Suppressor macrophage treated with lipopolysaccharide for 4 hours (primary cell): ENCODE measurements around the gene TRIM59.
A peak's percentile ranks its signal among the peaks of the same experiment; 100 is the strongest.
"Not testable (repeated sequence)": the region's sequence is repeated elsewhere in the genome, so short reads cannot be mapped to it uniquely, and the experiment has no call there.

Experiments used
- DNase-seq: peaks from one replicate; pipeline ENCODE4 v3.0.0-alpha.2; 2020

TRIM59 gene

DNA sequence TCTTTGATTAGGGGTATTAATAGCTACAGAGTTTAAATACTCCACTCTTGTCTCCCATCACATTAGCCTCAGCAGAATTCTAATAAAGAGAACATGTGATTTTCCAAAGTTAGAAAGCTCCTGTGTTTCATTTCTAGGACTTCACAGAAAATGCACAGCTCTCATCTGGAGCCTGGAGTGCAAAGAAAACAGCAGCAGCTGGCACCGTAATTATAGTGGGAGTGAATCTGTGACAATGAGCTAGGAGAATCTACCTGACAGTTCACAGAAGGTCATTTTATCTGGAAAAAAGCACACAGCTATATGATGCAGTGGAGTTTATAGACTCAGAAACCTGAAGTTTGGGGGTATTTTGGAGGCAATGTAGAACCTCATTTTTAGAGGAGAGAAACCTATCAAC lies 5.4 kb upstream of the TRIM59 start:
- DNase-seq, result no peak

DNA sequence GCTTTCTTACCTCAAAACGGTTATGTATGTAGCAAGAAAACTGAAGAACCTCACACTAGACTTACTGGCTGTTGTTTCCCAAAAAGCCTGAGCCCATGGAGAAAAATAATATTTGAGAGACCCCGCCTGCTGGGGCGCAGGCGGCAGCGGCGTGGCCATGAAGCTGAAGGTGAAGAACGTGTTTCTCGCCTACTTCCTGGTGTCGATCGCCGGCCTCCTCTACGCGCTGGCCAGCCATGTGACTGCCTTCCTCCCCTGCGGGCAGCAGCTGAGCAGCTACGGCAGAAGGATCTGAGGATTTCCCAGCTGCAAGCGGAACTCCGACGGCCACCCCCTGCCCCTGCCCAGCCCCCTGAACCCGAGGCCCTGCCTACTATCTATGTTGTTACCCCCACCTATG lies 2.7 kb upstream of the TRIM59 start:
- not testable (repeated sequence) for DNase-seq

DNA sequence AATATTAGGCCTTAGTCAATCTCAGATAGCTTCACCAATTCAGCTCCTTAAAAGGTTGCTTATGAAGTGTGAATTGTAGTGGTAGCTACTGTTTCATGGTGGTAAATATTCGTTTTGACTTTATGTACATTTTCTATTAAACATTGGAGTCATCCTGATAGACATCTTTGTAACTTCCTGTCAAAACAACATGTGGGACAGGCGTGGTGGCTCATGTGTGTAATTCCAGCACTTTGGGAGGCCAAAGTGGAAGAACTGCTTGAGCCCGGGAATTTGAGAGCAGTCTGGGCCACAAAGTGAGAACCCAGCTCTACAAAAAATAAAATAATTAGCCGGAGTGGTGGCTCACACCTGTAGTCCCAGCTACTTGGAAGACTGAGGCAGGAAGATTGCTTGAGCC lies 2.0 kb upstream of the TRIM59 start:
- DNase-seq, result no peak

DNA sequence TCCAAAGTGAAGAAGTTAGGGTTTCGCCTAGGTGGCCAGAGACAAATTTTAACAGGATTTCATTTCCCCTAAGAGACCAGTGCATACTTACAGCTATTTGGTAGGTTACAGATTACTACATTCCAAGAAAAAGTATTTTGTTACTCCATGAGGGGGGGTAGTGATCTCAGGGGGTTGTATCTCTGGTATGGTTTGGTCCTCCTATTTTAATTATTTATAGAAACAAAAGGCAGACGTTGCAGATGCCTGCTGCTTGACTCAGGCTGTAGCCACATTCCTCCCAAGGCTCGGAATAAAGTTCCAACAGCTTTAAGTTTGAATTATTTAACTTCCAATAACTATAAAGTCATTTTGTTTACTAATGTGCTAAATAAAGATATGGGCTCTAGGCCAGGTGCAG lies 1.3 kb upstream of the TRIM59 start:
- no peak for DNase-seq

DNA sequence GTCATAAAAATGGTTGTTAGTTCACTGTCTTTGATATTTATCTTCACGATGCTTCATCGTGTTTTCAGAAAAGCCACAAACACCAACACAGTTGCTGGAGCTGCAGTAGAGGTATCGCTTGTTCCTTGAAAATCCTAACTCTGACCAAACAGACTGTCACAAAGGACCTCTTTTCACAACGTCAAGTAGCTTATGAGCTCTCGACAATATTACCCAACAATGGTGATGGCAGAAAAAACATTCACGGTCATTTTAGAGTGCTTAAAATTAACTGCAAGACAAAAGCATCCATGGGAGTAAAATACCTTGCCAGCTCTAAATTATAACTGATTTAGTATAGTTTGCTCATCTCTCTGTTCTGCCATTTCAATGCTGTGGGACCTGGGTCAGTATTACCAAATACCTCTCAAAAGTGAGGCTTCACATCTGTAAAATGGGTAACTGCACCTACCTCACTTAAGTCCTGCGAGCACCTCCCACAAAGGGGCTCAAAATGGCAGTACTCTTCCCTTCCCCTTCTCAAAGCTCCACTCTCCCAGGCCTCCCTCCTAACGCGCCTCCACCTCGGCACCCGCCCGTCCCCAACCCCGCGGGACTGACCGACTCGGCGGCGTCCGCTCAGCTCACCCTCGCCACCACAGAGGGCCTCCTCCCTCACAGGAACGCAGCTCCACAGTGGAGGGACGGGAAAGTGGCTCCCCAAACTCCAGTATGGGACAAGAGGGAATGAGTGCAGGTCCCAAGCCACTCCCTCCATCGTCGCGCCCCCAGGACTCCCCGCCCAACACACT lies 546 bp downstream of the TRIM59 start:
- DNase-seq, result peak; percentile 39

DNA sequence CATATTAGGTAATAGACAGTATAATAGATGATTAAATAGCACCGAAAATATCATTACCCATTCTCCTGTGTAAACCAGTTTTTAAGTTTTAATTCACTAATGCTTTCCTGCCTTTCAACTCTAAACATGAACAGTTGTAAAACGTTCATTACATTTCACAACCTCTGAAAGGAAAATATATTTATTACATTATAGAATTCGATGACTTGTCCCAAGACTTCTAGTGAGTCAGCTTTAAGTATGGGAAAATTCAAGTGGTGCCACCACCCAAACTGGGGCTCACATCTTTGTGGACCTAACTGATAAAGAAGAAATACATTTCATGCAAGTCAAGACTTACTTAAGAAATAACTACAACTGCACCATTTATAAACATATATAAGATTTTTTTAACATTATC lies 2.0 kb downstream of the TRIM59 start:
- peak; percentile 6 for DNase-seq

DNA sequence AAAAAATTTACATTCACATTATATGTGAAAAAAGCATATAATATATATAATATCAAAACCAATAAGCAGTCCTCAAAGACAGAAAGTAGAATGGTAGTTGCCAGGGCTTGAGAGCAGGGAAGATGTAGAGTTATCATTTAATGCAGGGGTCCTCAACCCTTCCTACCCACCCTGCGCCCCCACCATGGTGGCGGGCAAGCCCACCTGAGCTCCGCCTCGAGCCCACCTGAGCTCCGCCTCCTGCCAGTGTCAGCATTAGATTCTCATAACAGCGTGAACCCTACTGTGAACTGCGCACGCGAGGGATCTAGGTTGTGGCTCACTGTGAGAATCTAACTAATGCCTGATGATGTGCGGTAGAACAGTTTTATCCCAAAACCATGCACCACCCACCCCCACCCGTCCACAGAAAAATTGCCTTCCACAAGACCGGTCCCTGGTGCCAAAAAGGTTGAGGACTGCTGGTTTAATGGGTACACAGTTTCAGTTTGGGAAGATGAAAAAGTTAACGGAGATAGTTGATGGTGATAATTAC lies 3.0 kb downstream of the TRIM59 start:
- no peak for DNase-seq

DNA sequence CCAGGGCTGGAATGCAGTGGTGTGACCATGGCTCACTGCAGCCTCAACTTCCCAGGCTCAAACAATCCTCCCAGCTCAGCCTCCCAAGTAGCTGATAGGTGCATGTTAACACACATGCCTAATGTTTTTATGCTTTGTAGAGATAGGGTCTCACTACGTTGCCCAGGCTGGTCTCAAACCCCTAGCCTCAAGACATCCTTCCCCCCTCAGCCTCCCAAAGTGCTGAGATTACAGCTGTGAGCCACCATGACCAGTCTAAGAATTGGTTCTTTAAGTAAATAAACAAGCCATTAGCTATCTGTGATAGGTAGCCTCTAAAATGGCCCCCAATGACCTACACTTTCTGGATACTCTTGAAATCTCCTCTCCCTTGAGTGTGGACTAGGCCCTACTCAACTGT lies 3.7 kb downstream of the TRIM59 start:
- no peak for DNase-seq

DNA sequence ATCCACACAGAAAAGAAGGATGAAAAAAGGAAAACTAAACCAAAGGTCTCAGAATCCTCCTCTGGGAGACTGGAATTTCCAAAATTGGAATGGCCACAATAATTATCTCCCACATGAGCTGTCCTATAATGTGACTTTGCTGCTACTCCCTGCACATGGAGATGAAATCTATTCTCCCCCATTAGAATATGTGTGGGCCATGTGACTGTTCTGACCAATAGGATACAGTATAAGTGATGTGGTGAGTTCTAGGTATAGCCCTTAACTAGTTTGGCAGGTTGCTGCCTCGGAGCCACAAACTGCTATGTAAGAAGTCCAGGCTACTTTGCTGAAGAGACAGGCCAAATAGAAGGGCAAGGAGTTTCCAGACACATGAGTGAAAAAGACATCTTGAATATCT lies 5.2 kb downstream of the TRIM59 start:
- no peak for DNase-seq

DNA sequence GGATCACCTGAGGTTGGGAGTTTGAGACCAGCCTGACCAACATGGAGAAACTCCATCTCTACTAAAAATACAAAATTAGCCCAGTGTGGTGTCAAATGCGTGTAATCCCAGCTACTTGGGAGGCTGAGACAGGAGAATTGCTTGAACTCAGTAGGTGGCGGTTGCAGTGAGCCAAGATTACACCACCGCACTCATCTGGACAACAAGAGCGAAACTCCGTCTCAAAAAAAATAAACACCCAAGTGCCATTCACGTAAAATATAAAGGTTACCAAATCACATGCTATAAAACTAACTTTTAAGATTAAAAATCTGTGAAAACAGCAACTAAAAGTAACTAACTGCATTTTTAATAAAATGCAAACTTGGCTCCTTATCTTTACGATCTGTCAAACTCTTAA lies 8.9 kb downstream of the TRIM59 start:
- DNase-seq, result no peak

DNA sequence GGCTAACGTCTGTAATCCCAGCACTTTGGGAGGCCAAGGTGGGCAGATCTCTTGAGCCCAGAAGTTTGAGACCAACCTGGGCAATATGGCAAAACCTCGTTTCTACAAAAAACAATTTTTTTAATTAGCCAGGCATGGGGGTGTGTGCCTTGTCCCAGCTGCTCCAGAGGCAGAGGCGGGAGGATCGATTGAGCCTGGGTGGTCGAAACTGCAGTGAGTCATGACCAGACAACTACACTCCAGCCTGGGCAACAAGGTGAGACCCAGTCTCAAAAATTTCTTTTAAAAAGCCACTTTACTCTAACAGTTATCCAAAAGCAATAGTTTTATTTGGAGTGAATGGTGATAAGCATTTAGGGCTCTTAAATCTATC lies 12.5 kb downstream of the TRIM59 start:
- no peak for DNase-seq

DNA sequence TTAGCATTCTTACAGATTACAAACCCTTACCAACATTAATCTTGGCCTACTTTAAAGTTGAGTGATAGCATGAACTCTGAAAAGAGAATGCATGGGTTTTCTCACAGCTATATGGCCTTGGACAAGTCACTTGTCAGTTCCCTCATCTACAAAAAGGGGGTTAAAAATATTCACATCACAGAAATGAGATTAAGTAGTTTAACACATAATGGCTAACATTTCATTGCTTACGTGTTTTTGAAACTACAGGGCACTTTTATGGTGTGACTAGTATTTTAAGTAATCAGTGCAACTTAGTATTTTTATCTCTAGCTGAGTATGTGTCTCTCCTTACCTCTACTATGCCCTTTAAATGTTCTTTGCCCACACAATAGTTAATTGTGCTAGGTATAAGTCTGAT lies 13.8 kb downstream of the TRIM59 start:
- no peak for DNase-seq

DNA sequence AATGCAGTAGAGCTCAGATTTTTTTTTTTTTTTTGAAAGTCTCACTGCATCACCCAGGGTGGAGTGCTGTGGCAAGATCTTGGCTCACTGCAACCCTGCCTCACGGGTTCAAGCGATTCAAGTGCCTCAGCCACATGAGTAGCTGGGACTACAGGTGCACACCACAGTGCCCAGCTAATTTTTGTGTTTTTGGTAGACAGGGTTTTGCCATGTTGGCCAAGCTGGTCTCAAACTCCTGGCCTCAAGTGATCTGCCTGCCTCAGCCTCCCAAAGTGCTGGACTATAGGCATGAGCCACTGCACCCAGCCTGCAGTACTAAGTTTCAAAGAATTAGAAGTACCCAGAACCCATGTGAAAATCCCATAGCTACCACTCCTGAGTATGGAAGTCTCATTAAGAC lies 14.5 kb downstream of the TRIM59 start:
- DNase-seq, result no peak

DNA sequence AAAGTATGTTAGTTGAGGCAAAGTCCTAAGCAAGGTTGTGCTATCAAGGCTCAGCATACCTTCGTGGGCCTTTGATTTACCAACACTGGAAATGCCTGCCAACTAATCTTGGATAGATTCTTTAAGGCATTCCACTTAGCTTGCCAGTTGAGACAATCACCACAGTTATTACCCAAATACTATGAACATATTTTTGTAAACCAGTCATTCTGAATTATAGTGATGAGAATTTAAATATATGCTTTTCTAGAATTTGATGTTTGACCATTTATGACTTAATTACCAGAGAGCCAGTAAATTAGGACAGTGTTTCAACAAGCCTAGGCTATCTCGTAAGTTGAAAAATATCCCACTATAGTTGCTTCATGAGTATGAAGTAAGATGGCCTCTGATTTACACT lies 15.5 kb downstream of the TRIM59 start:
- no peak for DNase-seq

DNA sequence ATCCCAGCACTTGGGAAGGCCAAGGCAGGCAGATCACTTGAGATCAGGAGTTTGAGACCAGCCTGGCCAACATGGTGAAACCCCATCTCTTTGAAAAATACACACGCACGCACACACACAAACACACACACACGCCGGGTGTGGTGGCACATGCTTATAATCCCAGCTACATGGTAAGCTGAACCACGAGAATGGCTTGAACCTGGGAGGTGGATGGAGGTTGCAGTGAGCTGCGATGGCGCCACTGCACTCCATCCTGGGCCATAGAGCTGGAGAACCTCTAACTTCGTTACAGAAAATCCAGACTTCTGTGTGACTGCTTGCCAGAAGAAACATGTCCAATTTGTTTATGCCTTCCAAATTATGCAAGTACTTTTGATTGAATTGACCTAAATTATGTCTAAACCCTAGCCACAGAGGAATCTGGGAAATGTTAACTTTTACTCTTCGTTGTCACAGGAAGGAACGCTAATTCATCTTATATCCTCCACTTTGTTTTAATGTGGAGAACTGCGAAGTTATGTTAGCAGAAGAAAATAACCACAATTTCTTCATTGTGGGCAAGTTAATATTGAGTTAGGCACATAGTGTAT lies 21.7 kb downstream of the TRIM59 start:
- DNase-seq, result no peak

DNA sequence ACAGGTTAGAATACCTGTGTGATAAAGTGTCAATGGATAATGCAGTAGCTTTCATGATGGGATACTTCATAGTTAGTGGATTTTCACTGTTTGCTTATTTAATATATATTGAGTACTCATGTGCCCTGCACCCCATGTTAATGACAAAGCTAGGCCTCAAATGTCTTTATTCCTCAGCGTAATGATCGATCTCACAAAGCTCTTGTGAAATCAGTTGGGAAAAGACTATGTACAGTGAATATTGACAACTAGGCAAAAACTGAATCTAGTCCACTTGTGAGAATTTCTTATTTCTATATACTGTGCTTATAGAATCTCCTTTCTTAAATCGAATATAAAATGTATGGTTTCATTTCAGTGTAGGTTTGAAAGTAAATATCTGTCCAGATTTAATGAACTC lies 32.3 kb downstream of the TRIM59 start:
- no peak for DNase-seq

DNA sequence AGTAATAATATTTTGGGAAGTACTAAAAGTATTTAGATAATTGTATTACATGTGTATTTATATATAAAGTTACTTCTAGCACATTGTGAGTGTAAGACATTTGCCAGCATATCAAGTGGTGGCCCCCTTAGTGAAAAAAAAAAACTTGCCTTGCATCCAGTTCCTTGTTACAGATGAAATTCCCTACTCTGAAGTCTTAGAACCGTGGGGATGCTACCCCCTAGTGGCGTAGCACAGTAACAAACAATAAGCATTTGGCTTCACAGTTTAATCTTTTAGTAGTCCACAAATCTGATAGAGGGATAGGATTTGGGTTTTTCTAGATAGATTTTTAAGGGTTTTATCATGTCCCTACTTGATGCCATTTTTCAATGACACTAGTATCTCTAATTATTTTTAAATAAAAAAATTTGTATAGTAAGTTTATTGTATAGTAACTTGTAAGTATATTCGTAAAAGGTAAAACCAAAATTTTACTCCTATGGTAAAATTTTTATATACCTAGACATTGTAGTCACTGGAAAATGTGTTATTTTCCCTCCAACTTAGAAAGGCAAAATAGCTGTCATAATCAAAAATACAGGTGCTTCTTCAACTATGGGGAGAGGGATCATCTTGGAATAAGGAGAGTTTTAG lies 35.9 kb downstream of the TRIM59 start:
- DNase-seq, result peak; percentile 81

DNA sequence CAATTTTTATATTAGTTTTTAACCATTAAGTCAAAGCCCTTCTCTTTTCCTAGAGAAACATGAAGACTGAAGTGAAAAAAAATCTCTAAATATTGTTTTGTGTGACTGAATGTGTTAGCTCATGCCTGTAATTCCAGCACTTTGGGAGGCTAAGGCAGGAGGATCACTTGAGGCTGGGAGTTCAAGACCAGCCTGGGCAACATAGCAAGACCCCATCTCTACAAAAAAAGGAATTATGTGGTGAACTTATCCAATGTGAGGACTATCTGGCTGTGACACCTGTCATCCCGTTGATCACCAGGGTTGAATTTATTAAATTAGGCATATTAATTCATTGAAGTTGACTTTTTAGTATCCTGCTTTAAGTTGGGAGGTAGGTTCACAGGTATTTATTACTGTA lies 37.1 kb downstream of the TRIM59 start:
- no peak for DNase-seq

DNA sequence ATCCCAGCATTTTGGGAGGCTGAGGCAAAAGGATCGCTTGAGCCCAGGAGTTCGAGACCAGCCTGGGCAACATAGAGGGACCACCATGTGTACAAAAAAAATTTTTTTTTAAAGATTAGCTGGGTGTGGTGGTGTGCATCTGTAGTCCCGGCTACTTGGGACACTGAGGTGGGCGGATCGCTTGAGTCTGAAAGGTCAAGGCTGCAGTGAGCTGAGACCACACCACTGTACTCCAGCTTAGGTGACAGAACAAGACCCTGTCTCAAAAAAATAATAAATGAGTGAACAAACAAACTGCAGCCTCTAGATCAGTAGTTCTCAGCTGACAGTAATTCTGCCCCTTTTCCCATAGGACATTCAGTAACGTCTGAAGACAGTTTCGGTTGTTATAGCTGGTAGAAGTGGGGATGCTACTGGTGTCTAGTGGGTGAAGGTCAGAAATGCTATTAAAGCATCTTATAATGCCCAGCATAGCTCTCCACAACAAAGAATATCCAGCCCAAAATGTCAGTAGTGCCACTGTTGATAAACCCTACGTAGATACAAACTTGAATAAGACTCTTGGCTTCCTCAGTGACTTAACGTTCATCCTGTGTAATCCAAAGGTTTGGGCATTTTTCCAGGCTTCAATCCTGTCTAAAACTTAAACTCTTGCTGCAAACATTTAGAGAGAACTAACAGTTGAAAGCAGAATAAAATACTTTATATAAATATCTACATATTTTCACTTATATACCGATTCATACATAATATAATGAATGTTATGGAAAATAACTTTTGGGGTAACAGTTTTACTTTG lies 39.6 kb downstream of the TRIM59 start:
- DNase-seq, result no peak

DNA sequence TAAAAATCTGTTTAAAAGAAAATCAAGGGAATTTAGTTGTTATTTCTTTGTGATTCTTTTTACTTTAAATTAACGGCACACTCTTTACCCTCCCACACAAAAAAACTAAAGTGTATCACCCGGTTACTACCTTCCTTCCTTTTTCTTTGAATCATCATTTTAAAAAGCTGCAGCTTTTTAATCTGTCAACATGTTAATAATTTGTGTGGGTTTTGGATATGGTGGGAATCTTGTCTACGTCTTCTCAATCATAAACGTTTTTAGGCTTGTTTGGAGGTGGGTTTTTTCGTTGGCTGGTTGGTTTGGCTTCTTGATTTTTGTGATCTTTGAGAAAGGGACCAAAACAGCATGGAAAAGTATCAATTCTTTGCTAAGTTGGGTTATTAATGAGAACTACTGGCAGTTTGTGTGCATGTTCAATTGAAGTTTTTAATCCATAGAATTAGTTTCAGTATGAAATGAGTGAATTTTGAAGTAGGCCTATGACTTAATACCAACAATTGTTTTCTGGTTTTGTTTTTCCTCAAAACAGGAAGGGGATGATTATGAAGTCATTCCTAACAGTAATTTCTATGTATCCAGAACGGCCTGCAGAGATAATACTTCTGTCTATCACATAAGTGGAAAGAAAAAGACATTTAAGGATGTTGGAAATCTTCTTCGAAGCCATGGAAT lies 45.7 kb downstream of the TRIM59 start:
- DNase-seq, result peak; percentile 61

DNA sequence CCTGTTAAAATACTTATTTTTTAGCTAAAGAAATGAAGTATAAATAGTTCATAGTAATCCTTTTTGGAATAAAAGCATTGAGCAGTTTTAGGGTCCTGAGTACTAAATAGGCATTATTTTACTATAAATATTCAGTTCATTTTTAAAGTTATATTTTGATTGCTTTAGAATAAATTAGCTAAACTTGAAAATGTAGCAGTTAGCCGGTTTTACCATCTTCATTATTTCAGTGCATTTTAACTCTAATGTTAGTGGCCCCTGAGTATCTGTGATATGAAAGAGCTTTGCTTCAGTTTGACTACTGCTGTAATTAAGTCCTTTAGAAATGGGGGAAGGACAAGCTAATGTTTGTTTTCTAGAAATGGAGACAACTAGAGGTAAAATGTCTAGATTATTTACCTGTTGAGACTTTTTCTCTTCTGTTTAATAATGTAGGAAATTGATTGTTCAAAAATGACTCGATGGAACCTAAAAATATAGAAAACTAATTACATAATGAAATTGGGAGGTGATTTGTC lies 46.5 kb downstream of the TRIM59 start:
- DNase-seq, result no peak

DNA sequence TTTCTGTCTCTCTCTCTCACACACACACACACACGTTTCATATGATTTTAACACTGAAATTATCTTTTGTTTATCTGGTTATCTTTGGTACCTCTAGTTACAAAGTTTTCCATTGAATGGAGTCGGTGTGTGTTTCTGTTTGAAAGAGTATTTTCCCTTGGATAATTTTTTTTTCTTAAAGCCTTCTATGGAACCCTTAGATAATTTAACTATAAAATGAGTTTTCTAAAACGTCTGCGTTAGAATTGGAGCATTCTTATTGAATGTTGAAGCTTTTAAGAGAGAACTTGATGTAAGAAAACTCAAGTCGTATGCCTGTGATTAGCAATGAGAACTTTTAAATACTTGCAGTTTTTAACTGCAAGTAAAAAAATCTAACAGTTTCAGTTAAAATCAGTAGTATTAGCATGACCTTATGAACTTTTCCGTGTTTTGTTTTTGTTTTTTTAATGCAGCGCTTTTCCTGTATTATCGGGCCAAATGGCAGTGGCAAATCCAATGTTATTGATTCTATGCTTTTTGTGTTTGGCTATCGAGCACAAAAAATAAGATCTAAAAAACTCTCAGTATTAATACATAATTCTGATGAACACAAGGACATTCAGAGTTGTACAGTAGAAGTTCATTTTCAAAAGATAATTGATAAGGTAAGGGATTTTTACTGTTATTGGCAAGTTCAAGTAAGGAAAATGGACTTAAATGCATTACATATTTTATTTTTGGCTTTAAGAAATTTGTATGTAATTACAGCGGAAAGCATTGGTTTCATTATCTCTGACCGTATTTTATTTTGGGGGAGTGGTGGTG lies 47.2 kb downstream of the TRIM59 start:
- DNase-seq, result no peak
